ENCODE measurements around the gene MSL3.

Gene MSL3

DNA sequence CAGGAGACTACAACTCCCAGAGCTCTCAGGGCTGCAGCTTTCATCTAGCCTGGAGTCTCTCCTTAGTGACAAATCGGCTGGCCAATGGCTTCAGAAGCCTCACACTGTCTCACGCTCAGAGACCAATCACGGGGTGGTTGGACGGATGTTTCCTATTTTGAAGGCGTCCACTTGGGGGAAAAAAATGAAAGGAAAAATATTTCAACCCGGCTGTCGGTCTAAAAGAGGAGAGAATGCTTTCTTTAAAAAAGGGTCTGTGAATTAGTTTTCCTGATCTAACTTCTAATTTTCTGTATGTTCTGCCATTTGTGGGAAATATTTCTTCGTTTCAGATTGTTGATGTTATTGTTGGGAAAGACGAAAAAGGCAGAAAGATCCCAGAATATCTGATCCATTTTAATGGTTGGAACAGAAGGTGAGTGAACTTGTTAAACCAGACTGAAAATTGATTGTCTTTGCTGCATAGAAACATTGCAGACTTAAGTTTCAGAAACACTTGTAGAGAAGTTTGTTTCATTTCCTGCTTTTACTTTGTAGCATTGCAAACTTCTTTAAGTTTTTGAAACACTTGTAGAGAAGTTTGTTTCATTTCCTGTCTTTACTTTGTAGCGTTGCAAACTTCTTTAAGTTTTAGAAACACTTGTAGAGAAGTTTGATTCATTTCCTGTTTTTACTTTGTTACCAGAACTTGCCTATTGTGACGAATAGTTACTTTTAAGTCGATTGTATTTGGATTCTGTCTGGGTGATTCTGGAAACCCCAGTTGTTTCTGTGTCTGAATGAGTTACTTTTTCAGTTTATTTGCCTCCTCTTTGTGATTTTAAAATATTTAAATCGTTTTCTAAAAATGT lies 1.6 kb downstream of the MSL3 start:
- peak; percentile 84 to 87 for DNase-seq

DNA sequence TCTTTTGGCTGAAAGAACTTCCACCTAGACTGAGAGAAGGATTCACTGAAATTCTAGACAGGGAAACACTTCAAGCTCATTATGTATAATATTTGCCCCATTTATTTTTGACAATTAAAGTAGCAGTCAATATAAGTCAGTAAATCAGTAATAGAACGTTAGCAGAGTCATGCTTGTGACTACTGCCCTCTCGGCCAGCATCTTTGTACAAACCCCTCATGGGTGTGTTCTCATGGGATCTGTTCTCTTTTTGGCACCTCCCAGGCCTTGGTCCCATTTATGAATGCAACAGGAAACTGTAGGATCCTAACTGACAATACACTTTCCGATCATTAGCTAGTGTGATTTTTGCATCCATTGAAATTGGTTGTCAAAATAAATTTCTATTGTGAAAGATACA lies 2.9 kb downstream of the MSL3 start:
- DNase-seq, result no peak

DNA sequence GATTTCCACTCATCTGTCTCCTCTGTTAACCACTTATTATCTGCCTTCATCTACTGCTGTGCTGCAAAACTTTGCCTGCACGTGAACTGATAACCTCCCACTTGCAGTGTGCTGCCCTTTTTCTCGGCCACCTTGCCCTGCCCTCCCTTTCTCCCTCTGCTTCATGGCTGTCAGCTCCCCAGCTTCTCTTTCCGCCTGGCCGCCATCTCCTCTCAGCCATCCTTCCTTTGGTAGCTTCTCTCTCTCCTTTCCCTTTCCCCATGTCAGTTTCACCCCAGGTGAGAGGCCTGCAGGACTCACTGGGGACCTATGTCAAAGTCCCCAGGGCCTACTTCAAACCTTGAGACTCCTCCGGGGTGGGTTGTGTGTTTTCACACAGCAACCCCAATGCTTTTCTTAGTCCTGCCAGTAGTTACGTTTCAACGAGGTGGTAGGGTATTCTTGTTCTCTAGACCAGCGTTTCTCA lies 6.6 kb downstream of the MSL3 start:
- DNase-seq, result no peak

DNA sequence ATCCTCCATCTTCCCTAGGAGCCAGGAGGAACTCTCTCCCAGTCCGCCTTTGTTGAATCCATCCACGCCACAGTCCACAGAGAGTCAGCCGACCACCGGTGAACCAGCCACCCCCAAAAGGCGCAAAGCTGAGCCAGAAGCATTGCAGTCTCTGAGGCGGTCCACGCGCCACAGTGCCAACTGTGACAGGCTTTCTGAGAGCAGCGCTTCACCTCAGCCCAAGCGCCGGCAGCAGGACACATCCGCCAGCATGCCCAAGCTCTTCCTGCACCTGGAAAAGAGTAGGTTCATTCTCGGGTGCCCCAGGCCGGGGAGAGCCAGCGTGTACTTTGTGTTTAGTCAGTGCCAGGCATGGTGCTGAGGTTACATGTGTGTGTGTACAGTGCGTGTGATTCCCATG lies 7.4 kb downstream of the MSL3 start:
- DNase-seq, result no peak

DNA sequence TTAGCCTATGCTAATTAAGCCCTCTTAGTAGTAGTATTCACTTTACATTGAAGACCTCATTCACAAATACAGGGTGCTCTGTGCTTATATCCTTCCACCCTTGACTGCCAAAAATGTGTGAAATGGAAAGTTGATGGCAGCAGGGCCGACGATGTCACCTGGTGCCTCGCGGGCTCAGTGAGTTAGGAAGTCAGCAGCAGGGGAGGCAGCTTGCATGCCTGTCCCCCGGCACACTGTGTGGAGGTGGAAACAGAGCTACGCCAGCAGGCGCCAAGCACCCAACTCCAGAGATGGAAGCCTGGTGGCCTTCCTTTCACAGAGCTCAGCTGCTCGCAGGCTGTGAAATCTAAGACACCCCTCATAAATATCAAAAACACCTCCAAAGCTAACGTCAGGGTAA lies 8.4 kb downstream of the MSL3 start:
- no peak for DNase-seq

DNA sequence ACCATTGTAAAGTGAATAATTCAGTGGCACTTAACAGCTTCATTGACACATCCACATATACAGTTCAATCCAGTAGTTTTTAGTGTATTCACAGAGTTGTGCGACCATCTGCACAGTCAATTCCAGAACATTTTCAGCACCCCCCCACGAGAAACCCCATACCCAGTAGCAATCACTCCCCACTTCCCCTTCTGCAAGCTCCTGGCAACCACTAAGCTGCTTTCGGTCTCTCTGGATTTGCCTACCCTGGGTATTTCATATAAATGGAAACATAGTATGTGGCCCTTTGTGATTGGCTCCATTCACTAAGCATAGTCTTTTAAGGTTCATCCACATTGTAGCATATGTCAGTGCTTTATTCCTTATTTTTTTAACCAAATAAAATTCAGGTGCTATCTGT lies 10.0 kb downstream of the MSL3 start:
- DNase-seq, result no peak

DNA sequence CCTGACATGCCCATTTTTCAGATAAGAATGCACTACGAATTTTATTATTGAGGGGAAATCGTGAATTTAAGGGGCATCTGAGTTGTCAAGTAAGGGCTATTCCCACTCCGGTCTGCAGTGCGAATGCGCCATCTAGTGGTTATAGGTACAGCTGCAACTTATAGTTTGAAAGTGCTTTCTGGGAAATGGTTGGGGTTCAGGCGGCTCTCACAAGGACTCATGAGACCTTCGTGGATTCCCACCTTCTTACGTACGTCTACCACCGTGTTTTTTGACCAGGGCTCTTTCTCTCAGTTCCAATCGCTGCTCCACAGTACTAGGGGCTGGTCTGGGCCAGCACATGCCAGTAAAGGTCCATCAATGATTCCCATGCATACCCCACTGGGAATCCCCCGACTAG lies 12.3 kb downstream of the MSL3 start:
- peak; percentile 68 to 69 for DNase-seq

GRCh38 chrX:11778230-11778629 lies 20.2 kb downstream of the MSL3 start:
- no peak for DNase-seq

DNA sequence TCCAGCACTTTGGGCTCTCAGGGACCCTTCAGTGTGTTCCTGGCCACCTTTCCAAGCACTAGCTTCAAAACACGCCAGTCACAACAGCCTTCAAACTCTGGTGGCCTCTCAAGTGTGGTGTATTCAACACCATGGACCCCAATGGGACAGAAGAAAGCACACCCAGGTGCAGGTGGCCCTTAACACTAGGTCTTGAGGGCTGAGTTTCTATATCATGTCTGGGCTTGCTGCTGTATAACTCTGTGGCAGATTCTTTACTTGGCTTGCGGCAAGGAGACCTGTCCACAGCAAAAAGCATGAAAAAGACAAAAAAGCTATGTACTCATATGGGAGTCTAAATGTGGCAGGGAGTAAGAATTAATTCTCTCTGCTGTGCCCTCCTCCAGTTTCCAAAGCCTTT lies 23.1 kb downstream of the MSL3 start:
- no peak for DNase-seq

DNA sequence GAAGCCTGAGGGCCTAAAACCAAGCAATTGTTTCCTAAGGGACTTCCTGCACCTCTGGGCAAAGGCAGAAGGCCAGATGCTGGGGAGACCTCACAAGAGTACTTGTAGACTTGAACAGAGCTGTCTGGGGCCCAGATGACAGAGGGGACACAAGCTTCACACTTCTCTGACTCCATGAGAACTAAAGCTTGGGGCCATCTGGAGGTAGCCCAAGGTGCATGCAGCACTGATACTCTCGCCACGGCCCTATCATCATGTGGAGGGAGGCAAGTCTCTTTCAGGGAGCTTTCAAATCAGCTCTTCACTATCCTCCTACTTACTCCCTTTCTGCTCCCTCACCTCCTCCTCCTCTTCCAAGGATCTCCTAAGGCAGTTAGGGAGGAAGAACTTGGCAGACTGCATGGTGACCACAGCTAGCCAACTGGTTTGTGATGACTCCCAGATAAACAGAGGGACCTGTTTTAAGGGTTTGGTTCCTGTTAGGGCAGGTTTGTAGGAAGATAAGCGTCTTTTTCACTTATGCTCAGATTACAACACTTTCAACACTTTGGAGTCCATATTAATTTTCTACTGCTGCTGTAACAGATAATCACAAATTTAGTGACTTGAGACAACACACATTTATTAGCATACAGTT lies 23.8 kb downstream of the MSL3 start:
- DNase-seq, result no peak

DNA sequence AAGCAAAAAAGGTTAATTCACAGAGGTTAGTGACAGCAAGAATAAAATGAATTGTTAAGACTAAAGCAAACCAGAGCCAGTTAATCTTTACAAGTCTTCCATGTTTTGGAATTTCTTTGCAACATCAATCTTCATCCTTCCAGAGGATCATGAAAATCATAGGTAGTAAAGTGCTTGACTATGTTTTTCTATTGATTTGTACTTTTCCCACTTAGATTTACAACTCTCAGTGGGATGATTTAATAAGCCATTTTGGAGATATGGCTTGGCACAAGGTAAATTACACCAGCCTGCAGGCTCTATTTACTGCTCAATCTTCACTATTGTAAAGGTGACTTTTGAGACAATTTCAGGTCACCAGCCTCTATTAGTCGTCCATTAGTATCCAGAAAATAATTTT lies 26.5 kb downstream of the MSL3 start:
- DNase-seq, result no peak

DNA sequence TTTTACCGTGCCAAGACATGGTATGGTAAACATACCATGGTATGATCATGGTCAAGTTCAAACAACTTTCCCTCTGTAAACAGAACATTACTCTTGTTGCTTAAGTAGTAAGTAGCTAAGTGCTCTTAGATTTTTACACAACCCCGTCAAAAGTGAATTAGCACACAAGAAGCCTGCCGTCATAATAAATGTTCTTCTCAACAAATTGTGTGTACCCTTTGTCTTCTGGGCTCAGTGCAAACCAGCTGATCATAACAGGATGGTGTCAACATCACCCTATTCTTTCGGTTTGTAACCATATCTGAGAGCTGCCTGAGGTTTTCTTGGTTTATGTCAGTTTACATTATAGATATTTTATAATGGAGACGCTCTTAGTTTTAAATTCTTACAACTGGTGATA lies 28.8 kb downstream of the MSL3 start:
- DNase-seq, result no peak

- DNase-seq, result peak; percentile 64 to 72
Observed at GRCh38 chrX:11787564-11787963, 29.5 kb downstream of the MSL3 start.

DNA sequence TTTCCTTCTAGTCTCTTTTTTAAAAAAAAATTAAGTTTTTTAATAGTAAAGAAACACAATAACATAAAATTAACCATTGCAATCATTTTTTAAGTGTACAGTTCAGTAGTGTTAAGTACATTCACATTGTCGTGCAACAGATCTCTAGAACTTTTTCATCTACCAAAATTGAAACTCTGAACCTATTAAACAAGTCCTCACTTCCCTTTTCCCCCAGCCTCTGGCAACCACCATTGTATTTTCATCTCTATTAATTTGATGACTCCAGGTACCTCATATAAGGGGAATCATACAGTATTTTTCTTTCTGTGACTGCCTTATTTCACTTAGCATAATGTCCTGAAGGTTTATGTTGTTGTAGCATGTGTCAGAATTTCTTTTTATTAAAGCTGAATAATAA lies 31.8 kb downstream of the MSL3 start:
- no peak for DNase-seq

DNA sequence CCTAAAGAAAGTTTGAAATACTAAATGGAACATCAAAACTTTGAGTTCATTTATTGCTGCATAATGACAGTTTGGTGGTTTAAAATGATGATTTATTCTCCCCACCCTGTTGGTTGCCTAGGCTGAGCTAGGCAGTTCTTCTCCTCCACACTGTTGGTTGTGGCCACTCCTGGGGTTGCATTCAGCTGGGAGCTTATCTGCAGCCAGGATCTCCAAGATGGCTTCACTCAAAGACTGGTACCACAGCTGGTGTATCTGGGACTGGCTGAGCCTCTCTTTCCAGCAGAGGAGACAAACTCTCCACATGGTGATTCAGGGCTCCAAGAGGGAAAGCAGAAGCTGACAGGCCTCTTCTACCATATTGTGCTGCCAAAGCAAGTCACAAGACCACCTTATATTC lies 33.1 kb downstream of the MSL3 start:
- DNase-seq, result no peak

- DNase-seq, result no peak
Observed at GRCh38 chrX:11791537-11791936, 33.5 kb downstream of the MSL3 start.

DNA sequence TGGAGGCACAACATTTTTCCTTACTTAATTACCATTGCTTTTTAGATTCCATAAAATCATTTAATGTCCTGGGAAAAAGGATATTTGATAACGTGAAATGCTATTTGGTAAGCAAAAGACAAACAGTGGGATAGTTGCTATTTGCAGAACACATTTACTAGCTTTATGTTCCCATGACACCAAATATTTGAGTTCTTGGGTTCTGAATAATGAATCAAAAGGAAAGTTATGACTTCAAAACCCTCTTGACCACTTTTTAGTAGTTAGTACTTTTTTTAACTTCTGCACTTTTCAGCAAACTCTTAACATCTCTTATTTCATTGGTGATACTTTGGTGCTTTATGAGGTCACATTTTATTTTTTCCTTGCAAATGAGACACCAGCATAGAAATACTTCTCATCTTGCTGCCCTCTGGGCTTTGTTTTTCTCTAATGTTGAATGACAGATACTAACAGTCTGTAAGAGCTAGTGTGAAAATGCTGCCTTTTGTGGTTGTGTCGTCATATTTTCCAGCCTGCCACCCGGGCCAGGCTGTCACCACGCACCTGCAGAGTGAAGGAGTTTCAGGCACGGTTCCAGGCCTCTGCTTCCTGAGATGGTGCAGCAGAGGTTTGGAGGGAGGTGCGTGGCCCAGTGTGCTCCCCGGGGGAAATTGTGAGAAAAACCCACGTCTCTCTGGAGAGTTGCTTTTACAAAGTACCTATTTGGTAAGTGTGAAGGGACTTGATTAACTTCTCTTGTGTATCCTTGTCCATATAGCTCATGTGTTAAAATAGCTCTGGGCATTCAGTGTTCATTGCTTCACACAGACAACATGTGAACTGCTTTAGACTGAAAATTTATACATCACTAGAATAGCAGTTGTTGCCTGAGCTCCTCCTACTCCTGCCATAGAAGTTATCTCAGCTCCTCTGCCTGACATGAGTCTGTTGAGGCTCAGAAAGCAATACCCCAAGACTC lies 34.7 kb downstream of the MSL3 start:
- DNase-seq, result peak; percentile 31 to 50

DNA sequence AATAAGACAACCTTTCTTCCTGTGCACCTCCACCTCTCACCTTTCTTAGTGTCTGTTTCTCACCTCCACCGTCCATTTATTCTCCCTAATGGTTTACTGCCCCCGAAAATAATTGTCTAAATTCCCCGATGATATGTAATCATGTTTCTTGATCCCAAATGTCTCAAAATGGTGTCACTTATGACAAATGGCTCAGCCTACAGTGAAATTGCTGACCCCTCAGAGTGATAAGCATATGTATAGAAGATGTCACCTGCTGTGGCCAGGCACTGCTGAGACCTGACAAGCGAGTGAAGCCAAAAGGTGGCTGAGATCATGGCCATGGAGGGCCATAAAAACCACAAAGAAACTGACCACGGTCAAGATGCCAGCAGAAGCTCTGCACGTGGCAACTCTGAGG lies 35.7 kb downstream of the MSL3 start:
- DNase-seq, result no peak

- DNase-seq, result no peak
Observed at GRCh38 chrX:11813341-11813740, 55.3 kb downstream of the MSL3 start.

All from CD4-positive, alpha-beta T cell treated with Interleukin-1 beta for 1 hour (primary cell).